GM18519 (cell line): ENCODE data around the gene THADA.

Experiments used
- ATAC-seq: cut with Tn5 transposase; IDR thresholded peaks from one replicate; pipeline ENCODE4 v1.9.1; 2021; ENCODE audit warnings: mild to moderate bottlenecking, moderate library complexity; ENCODE audit not compliant: unreplicated experiment, low FRiP score

Gene THADA

DNA sequence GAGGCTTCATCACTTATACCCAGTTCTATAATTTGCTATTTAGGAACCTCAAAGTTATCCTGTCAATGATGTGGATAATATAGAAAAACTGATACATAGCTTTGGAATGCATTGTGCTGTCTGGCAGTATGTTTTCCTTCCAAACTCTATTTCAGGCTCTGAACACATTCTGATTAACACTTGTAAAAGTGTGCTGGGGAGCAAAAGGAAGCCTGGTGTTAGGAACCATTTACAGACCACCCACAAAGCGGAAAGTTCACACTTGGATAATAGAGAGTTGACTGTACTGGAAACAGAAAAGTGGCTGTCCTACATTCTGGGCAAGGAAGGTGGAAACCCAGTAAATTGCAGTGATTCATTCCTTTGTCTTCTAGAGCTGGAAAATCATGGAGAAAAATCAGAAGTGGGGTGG, 254.9 kb downstream of the THADA start:
- no peak for ATAC-seq

DNA sequence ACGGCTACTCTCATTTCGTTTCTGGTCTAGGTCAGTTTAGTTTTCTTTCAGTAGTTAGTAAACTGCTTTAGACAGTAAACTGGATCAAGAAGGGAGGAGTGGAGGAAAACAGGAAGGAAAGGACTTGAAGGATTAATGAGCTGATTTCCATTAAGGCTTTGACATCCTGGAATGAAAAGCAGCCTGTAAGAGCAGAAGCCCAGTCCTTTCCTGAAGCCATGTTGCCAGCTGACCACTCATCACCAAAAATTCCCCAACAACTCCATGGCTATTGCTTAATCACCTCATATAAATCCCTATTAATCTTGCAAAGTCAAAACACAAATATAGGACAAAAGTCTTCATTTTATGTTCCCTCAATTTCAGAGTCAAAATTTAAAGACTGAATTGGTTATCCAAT, 255.8 kb downstream of the THADA start:
- no peak for ATAC-seq

DNA sequence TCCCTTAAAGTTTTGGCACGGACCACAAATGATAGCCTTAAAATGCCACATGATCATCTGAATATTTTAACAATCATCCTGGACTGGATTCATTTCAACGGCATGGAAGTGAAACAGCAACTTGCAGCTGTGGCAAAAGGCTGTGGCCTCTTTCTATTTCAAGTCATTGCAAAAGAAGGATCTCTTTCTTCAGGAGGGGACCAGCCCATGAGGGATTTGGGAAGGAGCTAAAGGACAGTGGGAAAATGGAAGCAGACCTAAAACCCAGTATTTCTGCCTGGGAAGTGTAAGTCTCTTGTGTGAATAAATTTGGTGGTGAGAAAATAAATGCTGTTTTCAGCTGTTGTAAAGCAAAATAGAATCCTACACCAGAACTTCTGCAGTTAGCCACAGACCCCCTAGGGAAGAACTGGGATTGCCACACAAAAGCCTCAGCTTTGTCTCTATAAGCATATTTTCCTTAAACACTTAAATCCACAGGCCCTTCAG, 262.1 kb downstream of the THADA start:
- ATAC-seq, result no peak

DNA sequence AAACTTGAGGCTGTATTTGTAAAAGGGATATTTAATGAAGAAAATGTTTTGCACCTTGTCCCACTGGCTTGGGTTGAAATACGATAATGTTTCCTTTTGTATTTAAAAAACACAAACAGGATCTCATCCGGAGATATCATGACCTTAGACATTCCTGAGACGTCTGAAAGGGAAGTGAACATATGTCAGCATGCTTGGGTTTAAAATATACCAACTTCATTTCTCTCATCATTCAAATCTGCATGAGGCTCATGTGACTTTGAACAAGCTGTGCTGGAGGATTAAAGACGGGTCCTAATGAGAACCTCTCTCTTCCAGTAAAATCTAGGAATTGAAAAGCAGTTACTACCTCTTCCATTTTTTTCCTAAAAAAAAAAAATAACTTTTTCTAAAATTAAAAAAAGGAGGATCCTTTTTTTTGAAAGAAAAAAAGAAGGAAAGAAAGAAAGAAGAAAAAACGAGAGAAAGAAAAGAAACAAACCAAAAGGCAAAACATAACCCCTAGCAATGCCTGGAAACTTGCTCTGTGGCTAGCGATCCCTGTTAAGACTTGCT, 262.7 kb downstream of the THADA start:
- no peak for ATAC-seq

DNA sequence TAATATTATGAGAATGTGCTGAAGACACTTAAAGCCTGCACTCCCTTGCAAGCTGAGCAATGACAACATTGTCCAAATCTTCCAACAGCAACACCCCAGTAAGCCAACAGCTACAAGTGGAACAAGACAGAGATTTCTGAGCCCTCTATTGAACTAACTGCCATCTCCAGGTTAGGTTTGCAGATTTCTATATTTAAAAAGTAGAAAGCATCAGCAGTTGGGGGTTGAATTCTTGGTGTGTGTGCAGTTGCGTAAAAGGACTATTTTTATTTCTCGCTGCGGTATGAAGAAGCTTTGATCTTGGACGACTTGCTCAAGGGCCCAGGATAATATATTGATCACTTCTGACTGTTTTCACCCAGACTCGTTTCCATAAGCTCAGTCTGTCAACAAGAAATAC, 263.2 kb downstream of the THADA start:
- ATAC-seq, result no peak

DNA sequence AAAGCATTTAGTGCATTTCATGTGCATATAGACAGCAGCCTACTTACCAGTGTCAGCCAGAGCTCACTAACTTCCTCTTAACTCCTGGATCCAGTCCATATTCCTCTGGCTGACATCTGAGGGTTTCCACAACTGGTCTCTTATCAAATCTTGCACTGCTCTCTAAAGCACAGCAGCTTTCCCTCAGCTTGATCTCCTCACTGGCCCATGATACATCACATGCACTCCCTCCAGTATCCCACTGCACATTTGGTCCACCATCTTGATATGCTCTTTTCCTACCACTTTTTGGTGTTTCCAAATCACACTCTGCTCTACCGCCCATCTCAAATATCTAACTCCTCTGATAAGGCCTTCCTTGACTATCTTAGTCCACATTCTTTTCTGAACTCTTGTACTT, 264.4 kb downstream of the THADA start:
- ATAC-seq, result no peak

DNA sequence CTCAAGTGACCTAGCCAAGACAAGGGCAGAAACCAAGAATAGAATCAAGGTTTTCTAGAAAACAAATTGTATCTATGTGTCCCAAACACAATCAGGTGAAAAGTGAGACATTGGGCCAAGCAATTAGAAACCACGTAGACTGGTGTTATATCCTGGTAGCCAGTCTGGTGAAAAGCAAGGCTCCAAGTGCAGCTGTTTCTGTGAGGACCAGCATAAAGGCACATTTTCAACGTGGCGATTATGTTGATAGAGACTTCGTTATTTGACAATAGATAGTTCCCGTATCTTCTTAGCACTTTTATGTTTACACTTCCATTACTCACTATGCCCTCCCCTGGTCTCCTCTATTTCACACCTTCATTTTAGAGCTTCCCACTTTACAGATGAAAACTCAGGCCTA, 266.2 kb downstream of the THADA start:
- no peak for ATAC-seq

DNA sequence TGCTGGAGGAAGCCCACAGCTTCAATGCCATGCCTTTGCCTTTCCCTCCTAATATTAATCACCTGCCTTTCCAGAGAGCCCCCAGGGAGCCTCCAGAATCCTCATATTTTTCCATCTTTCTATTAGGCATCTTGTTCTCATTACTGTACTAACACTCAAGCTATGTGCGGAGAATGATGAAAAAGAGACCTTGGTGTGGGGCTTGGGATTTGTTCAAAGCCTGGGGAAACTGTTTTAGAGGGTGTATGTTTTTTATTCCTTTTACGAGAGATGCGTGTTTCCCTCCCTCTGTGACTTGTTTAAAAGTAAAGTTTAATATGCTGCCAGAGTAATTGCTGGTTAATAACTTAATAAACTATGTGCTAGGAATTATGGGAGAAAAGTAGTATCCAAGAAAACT, 267.0 kb downstream of the THADA start:
- no peak for ATAC-seq

DNA sequence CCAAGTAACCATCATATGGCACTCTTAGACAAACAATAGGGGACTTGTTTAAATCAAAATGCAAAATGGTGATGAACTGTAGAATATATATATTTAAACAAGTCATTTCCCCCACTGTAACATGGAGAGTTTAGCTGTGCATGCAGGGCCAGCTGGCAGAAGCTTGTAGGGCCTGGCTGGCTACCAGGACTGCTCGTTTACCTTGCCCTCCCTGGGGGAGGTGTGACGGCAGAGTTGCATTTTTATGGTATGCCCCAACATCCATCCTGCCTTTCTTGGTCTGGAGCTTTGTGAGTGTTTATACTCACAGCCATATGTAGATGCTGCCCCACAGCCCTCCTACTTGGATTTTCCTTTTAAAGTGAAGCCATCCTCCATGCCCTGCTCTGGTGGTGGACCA, 267.7 kb downstream of the THADA start:
- no peak for ATAC-seq

DNA sequence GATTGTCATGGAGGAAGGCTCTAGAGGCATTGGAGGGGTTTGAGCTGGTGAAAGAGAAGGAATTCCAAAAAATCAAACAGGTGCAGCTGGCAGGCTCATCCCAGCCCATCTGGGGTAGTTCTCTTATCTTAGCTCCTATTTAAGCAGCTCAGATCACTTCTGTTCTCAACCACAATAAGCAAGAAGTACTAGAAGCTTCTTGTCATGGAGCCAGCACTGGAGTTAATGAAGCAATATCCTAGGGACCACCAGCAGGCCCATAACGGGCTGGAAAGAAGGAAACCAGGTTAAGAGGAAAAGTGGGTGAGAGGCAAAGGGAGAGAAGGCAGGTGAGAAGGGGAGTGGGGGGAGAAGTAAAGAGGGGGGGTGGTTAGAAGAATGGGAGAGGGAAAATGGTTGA, 268.7 kb downstream of the THADA start:
- no peak for ATAC-seq

DNA sequence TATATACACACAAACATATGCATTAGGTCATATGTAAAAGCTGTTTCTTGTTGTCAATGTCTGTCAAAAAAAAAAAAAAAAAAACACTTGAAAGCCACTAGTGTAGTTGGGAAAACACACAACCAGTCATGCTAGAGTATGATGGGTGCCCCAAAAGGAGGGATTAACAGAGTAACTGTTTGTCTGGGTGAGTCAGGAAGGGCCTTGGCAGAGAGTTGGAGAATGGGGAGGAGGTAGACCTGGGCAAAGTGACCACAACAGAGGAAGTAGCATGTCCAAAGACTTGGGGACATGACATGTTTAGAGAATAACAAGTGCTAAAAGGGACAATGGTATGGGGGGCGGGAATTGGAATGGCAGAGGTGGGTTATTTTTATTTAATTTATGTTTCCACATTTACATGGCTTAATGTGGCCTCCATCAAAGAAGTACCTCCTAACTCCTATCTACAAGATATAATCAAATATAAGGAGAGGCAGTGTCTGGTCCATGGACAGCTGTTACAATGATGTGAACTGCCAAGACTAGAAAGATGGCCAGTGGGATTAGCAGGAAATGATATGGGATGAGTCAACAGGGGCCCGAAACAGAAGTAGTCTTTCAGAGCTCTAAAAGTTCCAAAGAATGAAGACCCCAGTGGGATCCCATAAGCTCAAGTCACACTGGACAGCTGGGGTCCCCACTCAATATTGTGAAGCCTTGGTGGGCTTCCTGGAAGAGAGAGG, 269.6 kb downstream of the THADA start:
- ATAC-seq, result no peak

DNA sequence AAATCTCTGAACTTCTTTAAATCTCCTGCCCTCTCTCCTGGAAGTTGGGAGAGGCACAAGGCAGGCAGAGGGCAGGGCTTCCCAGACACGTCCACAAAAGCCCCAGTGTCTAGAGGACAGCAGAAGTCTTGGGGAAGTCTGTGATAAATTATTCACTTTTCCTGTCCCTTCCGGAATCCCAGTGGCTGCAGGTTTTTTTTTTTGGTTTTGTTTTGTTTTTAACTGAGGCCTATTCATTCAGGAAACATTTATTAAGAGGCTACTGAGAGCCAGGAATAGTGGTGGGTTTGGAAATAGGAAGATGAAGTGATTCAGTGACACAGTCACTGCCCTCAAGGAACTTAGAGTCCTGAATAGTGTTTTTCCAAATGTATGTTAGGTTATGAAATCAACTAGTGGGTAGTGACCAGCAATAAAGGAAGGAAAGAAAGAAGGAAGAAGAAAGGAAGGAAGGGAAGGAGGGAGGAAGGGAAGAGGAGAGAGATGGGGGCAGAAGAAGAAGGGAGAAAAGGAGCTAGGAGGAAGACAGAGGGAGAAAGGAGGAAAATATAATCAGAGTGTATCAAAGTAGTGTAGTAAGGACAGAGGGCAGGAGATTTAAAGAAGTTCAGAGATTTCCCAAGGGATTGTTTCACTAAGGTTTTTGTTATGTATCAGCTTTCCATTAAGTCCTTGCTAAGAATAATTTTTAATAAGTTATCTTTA, 270.6 kb downstream of the THADA start:
- ATAC-seq, result no peak

DNA sequence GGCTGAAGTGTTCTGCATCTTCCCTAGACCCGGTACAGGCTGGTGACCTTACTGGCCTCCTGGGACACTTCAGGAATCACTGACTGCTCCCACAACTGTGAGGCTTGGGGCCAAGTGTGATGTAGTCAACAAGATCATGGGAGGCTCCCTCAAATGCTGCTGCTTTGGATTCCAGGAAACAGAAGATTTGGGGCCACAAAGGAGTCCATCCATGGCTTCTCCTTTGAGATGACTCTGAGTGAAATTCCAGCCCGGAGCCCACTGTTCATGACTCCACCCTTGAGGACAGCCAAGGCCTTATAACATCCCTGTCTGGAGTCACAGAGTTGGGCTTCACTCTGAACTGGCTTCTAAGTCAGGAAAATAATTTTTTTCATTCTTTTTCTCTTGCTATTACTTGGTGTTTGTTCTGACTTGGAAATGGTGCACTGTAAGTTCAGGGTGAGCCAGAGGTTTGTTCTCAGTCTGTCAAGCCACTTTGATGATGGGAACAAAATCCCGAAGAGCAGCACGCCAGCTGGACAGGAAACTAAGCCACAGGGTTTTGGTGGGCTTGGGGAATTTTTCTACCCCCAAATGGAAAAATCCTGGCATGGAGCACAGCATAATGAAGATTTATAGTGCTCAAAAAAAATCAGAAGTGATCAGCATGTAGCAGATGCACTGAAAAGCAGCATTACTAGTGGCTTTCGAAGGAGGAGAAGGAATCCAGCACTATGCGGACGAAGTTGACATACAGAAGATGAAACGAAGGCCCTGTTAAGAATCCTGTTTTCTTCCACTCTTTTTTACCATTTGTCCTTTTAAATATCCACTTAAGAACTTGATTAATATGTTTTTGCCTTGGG, 271.4 kb downstream of the THADA start:
- ATAC-seq, result no peak

DNA sequence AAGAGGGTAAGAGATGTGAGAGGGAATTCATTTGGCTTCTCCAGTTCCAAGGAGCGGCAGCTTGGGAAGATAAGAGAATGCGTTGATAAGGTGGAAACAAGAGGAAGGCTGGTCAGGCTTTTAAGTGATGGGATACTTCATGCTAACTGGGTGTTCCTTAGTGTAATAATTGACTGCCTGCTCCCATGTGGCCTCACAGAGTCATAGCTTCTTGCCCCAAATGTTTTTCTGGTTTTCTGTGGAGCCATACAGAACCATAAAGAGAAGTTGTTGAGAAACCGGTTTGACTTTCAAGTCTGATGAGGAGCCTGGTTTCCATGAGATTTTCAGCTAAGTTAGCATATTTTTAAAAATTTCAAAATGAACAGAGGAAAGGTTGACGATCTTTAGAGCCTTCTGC, 272.0 kb downstream of the THADA start:
- ATAC-seq, result no peak

DNA sequence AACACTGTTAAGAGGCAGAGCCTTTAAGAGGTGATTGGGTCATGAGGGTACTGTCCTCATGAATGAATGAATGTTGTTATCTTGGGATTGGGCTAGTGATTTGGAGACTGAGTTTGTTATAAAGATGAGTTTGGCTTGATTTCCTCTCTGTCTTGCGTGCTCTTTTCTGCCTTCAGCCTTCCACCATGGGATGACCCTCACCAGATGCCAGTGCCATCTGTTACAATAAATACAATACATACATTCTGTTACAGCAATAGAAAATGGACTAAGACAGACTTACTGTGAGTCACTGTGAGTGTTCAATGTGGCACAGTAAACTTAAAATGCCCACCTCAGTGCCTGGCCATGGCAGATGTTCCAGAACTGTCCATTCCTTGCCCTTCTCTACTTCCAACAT, 274.4 kb downstream of the THADA start:
- ATAC-seq, result no peak

DNA sequence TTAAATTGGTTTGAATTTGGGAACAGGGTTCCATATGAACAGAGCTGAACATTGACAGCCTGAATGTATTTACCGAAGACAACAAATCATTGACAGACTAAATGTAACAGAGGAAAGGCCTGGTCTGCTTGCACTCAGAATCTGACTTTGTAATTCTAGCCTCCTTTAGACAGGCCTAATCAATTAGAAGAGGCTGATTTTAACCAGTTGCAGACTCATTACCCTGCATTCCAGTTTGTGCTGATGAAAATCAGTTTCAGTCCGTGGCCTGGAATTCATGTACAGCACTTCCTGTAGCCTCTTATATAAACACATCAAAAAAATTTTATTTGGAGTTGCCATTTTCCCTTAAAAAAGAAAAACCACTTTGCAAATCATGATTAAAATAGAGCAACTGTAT, 276.3 kb downstream of the THADA start:
- no peak for ATAC-seq

DNA sequence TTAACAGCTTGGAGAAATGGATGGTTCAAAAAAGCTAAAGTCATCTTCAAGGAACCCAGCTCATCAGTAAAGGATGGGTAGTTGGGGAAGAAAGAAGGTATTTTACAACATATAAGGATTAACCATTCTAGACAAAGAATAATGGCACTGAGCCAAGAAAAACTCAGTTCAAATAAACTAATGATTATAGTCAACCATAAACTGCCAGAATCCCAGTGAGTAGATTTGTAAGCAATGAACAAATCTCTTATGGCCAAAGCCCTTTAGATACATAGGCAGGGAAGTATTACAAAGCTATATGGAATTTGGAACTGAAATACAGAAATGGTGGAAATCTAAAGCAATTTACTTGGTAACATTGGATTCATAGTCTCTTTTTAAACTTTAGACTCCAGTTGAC, 277.0 kb downstream of the THADA start:
- ATAC-seq, result no peak

DNA sequence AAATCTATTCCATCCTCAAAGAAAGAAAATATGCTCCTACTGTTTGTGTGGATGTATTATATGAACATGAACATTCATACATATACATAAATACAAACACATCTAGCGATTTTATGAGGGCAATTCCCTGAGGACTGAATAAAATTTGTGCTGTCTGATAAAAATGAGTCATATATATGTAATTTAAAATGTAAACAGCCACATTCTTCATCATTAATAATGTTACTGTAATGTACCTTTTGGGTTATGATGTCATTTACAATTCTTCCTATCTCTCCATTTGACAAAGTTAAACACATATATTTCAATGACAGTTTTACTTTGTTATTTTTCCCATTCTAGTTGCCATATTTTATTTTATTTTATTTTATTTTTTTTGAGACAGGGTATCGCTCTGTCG, 278.2 kb downstream of the THADA start:
- no peak for ATAC-seq

DNA sequence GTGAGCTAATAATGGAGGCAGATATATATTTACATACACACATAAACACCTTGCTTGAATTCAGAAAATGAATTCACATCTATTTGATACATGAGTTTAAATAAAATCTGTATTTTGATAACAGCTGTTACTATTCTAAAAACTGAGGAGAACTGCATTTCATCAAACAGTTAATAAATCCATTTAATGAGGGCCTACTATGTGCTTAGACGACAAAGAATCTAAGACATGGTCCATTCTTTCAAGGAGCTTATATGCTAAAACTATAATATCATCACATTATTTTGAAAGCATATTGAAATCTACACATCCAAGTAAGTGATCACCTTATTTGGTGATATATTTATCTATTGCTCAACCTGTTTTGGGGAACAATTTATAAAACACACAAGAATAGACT, 278.6 kb downstream of the THADA start:
- no peak for ATAC-seq

DNA sequence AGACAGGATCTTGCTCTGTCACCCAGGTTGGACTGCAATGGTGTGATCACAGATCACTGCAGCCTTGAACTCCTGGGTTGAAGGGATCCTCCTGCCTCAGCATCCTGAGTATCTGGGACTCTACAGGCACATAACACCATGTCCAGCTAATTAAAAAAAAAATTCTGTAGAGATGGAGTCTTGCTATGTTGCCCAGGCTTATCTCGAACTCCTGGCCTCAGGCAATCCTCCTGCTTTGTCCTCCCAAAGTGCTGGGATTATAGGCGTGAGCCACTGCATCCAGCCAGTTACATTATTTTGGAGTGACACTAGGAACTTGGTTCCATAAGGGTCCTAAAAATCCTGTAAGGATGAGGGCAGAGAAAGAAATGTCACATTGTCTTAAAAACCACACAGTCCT, 280.4 kb downstream of the THADA start:
- ATAC-seq, result no peak

DNA sequence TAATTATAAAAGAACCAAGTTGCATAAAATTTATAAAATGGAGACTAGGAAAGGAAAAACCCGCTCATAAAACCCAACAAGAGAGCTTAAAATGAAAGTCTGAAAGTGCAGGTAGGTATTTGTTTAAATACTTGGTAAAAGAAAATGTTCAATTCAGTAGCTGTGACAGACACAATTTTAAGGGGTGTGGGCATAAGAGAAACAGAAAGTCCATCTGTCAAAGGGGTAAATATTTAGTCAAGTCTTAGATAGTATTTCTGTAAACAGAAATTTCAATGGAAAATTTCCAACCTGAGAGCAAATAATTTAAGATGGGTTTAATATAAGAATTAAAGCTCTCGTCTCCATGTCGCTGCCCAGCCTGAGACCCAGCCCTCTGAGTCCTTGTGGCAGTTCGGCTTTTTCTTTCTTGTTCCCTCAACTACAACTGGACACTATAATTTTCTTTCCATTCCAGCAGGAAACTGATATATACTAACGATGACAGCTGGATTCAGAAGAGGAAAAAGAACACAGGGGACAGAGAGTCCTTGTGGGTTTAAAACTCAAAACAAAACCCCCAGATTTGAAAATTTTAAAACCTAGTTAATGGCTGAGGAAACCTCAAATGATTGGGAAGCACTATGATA, 281.4 kb downstream of the THADA start:
- no peak for ATAC-seq
